Suprapubic skin (tissue), 4 donors: Measurements from ENCODE around the gene TBC1D25. TPM values are rescaled to one million over a fixed set of nuclear protein-coding genes. Genes with fewer than 3 reads are reported as not detected.

ENCODE experiments used
- DNase-seq, 2 donors: peaks; one replicate each; pipeline ENCODE4 v3.0.0-alpha.2; 2019; ENCODE audit warnings: low spot score in 2 of 2
- H3K27ac ChIP-seq: fragments of 200-600 bp; sonication (generic); one replicate; pipeline ENCODE4 v1.5.1; 2019
- H3K27me3 ChIP-seq: fragments of 200-600 bp; sonication (generic); one replicate; pipeline ENCODE4 v1.5.1; 2019
- H3K36me3 ChIP-seq: fragments of 200-600 bp; sonication (generic); one replicate; pipeline ENCODE4 v1.5.1; 2019
- H3K4me1 ChIP-seq: fragments of 200-600 bp; sonication (generic); one replicate; pipeline ENCODE4 v1.5.1; 2019
- H3K4me3 ChIP-seq: fragments of 200-600 bp; sonication (generic); one replicate; pipeline ENCODE4 v1.5.1; 2019; ENCODE audit warnings: mild to moderate bottlenecking
- H3K9me3 ChIP-seq: fragments of 200-600 bp; sonication (generic); one replicate; pipeline ENCODE4 v1.5.1; 2019
- EP300 ChIP-seq: sonication (generic); formaldehyde crosslinking; IDR thresholded peaks from one replicate; pipeline ENCODE4 v1.6.1; 2017; ENCODE audit warnings: antibody characterized with exemption
- POLR2A ChIP-seq, 2 donors: fragments of 450-650 bp; IDR thresholded peaks; one replicate each; pipeline ENCODE4 v1.6.1; 2017; ENCODE audit warnings: antibody characterized with exemption in 2 of 2, mild to moderate bottlenecking in 2 of 2, moderate library complexity in 2 of 2
- POLR2AphosphoS5 ChIP-seq, 3 donors: sonication (generic); formaldehyde crosslinking; IDR thresholded peaks; one replicate each; pipeline ENCODE4 v1.6.1; 2017; ENCODE audit warnings: antibody characterized with exemption in 3 of 3
- WGBS: methylation state at CpG from one replicate; pipeline ENCODE4 v1.1.5; 2018; 5-methylcytosine and 5-hydroxymethylcytosine counted together
- total RNA-seq, 4 donors: library from RNA; depleted of rRNA; stranded (reverse); fragments of >200 nt; gene quantifications; one replicate each; pipeline ENCODE4 v1.1.0, GENCODE V29; 2016
- TF ChIP-seq, protein P1 (sequence below), 2 donors: fragments of 200-600 bp in 1 of 2; fragments of 450-650 bp in 1 of 2; sonication (generic) in 1 of 2; IDR thresholded peaks; one replicate each; pipeline ENCODE4 v1.5.1; 2016 to 2019; ENCODE audit warnings: antibody characterized with exemption in 2 of 2, mild to moderate bottlenecking in 1 of 2, moderate library complexity in 1 of 2

TBC1D25 gene
- total RNA-seq, 4 donors from 2014 or later: 12.9 to 21.2 (median 17.3) TPM

DNA sequence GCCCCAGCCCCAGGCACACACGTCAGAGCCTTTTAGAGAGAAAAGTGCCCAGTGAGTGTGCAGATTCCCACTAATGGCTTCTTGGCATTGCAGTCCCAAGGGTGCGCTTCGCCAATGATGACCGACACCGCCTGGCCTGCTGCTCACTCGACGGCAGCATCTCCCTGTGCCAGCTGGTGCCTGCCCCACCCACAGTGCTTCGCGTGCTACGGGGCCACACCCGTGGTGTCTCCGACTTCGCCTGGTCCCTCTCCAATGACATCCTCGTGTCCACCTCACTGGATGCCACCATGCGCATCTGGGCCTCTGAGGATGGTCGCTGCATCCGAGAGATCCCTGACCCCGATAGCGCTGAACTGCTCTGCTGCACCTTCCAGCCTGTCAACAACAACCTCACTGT, 60.7 kb downstream of the TBC1D25 start:
- DNase-seq: no peak
- TF ChIP-seq, protein P1, sequence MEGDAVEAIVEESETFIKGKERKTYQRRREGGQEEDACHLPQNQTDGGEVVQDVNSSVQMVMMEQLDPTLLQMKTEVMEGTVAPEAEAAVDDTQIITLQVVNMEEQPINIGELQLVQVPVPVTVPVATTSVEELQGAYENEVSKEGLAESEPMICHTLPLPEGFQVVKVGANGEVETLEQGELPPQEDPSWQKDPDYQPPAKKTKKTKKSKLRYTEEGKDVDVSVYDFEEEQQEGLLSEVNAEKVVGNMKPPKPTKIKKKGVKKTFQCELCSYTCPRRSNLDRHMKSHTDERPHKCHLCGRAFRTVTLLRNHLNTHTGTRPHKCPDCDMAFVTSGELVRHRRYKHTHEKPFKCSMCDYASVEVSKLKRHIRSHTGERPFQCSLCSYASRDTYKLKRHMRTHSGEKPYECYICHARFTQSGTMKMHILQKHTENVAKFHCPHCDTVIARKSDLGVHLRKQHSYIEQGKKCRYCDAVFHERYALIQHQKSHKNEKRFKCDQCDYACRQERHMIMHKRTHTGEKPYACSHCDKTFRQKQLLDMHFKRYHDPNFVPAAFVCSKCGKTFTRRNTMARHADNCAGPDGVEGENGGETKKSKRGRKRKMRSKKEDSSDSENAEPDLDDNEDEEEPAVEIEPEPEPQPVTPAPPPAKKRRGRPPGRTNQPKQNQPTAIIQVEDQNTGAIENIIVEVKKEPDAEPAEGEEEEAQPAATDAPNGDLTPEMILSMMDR (IDR thresholded peaks at IDR 0.05): no peak
- TF ChIP-seq POLR2AphosphoS5 (IDR thresholded peaks at IDR 0.05) (no peak), EP300 (no peak), POLR2A (IDR thresholded peaks at IDR 0.05) (no peak)
- Histone ChIP-seq H3K4me3 (no peak overlapping the region), H3K36me3 (peaks cover 50% of the 10 kb centered on the region), H3K9me3 (no peaks in the 10 kb centered on the region), H3K27ac (no peak overlapping the region), H3K4me1 (peaks cover 14% of the 10 kb centered on the region), H3K27me3 (no peaks in the 10 kb centered on the region)
- WGBS: 80% methylated on average over 13 of the region's 19 CpGs

DNA sequence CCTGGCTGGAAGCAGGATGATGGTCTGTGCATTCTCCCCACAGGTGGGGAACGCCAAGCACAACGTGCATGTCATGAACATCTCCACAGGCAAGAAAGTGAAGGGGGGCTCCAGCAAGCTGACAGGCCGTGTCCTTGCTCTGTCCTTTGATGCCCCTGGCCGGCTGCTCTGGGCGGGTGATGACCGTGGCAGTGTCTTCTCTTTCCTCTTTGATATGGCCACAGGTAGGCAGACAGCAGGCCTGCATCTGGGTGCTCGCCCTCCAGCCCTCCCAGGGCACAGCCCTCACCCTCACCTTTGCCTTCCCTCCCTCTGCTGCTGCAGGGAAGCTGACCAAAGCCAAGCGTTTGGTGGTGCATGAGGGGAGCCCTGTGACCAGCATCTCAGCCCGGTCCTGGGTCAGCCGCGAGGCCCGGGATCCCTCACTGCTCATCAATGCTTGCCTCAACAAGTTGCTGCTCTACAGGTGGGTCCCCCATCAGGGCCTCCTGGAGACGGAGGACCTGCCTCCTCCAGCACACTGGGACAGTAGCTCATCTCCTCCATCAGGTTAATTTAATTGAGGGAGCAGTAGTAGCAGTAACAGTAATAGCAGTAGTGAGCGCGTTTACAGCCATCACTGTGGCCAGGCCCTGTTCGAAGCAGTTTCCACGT, 62.4 kb downstream of the TBC1D25 start:
- peaks cover 50% of the 10 kb centered on the region for H3K36me3 ChIP-seq
- no peaks in the 10 kb centered on the region for H3K9me3 ChIP-seq
- DNase-seq: no peak
- no peak overlapping the region for H3K4me3 ChIP-seq
- no peak overlapping the region for H3K27ac ChIP-seq
- H3K27me3 ChIP-seq: no peaks in the 10 kb centered on the region
- no peak for TF ChIP-seq POLR2A (IDR thresholded peaks at IDR 0.05)
- no peak for TF ChIP-seq POLR2AphosphoS5 (IDR thresholded peaks at IDR 0.05)
- TF ChIP-seq, protein P1 (IDR thresholded peaks at IDR 0.05): no peak
- no peak for TF ChIP-seq EP300
- H3K4me1 ChIP-seq: peaks cover 11% of the 10 kb centered on the region
- 73% methylated on average over 7 of the region's 17 CpGs for WGBS

DNA sequence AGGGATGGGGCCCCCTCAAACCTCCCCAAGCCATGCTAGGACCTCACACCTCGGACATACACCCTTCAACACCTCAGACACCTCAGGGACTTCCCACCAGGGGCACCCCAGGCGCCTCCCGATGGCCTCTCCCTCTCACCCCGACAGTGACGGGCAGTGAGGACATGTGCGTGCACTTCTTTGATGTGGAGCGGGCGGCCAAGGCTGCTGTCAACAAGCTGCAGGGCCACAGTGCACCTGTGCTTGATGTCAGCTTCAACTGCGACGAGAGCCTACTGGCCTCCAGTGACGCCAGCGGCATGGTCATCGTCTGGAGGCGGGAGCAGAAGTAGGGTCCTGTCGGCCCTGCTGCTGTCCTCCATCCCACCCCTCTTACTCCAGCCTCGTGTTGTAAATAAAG, 65.2 kb downstream of the TBC1D25 start:
- H3K36me3 ChIP-seq: peaks cover 41% of the 10 kb centered on the region
- no peak overlapping the region for H3K27ac ChIP-seq
- 75% methylated on average over 4 of the region's 16 CpGs for WGBS
- no peaks in the 10 kb centered on the region for H3K27me3 ChIP-seq
- TF ChIP-seq POLR2A (IDR thresholded peaks at IDR 0.05) (no peak), EP300 (no peak), POLR2AphosphoS5 (IDR thresholded peaks at IDR 0.05) (no peak)
- TF ChIP-seq, protein P1 (IDR thresholded peaks at IDR 0.05): no peak
- no peak for DNase-seq
- no peak overlapping the region for H3K4me3 ChIP-seq
- no peaks in the 10 kb centered on the region for H3K9me3 ChIP-seq
- no peaks in the 10 kb centered on the region for H3K4me1 ChIP-seq

DNA sequence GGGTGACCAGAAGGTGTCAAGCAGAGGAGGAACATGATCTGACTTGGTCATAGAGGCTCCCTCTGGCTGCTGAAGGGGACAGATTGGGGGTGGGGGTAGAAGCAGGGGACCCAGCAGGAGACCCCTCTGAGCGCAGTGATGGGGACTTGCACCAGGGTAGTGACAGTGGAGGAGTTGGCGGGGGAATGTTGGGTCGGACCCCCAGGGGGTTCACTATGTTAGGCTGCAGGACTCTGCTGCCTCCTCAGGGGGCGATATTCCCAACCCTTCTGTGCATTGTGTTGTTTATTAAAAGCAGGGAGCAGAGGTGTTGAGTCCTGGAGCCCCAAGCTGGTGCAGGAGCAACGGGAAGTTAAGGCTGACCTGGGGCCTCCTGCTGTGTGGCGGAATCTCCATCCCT, 66.6 kb downstream of the TBC1D25 start:
- H3K36me3 ChIP-seq: peaks cover 31% of the 10 kb centered on the region
- no peak for TF ChIP-seq POLR2AphosphoS5 (IDR thresholded peaks at IDR 0.05)
- TF ChIP-seq EP300: no peak
- no peak for TF ChIP-seq POLR2A (IDR thresholded peaks at IDR 0.05)
- TF ChIP-seq, protein P1 (IDR thresholded peaks at IDR 0.05): no peak
- 64% methylated on average over 4 of the region's 6 CpGs for WGBS
- no peak for DNase-seq
- H3K9me3 ChIP-seq: no peaks in the 10 kb centered on the region
- H3K27ac ChIP-seq: no peak overlapping the region
- H3K27me3 ChIP-seq: no peaks in the 10 kb centered on the region
- H3K4me1 ChIP-seq: no peaks in the 10 kb centered on the region
- no peak overlapping the region for H3K4me3 ChIP-seq

DNA sequence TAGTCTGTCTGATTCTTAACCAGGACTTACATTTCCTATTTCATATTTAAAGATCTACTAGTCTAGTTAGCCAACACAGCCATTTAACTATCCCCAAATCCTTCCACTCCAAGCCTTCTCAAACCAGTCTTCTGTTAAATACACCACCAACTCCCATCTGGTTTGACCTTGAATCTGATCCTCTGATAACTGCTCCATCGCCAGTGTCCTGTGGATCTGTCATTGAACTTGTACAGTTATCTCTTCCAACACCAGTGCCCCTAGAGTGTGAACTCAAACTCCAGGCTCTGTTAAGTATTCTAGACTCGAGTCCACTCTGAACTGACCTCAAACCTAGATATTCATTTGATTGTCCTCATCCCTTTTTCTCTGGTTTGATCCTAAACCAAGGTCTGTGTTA, 72.2 kb downstream of the TBC1D25 start:
- H3K4me1 ChIP-seq: no peaks in the 10 kb centered on the region
- TF ChIP-seq EP300 (no peak), POLR2AphosphoS5 (IDR thresholded peaks at IDR 0.05) (no peak), POLR2A (IDR thresholded peaks at IDR 0.05) (no peak)
- TF ChIP-seq, protein P1 (IDR thresholded peaks at IDR 0.05): no peak
- H3K9me3 ChIP-seq: no peaks in the 10 kb centered on the region
- no peaks in the 10 kb centered on the region for H3K27me3 ChIP-seq
- no peak overlapping the region for H3K27ac ChIP-seq
- no peaks in the 10 kb centered on the region for H3K36me3 ChIP-seq
- no peak for DNase-seq
- no peak overlapping the region for H3K4me3 ChIP-seq
- 65% methylated on average over 2 of the region's 2 CpGs for WGBS

Other genes with a start within 250 kb of the TBC1D25 start
- not detected for gene SSX3, start 183.0 kb upstream of the TBC1D25 start, total RNA-seq
- not detected for gene SSX4, start 156.2 kb upstream of the TBC1D25 start, total RNA-seq
- not detected for gene SSX4B, start 127.8 kb upstream of the TBC1D25 start, total RNA-seq
- 10 to 100 TPM; 24.2 to 63.0 (median 46.2) TPM for gene SLC38A5, start 69.5 kb upstream of the TBC1D25 start, total RNA-seq
- gene FTSJ1, start 63.5 kb upstream of the TBC1D25 start, total RNA-seq: 10 to 100 TPM; 27.8 to 54.3 (median 47.9) TPM
- 10 to 100 TPM; 16.7 to 34.5 (median 25.8) TPM for gene PORCN, start 30.7 kb upstream of the TBC1D25 start, total RNA-seq
- gene EBP, start 17.9 kb upstream of the TBC1D25 start, total RNA-seq: 10 to 100 TPM; 43.4 to 82.7 (median 71.9) TPM
- 100 to 1,000 TPM; 167 to 245 (median 204) TPM for gene RBM3, start 34.8 kb downstream of the TBC1D25 start, total RNA-seq
- 100 to 1,000 TPM in 1 of 4 donors, 10 to 100 TPM in 3; 71.1 to 105 (median 93.2) TPM for gene WDR13, start 57.8 kb downstream of the TBC1D25 start, total RNA-seq
- gene WAS, start 144.1 kb downstream of the TBC1D25 start, total RNA-seq: 1 to 10 TPM in 3 of 4 donors, under 1 TPM in 1; 0.68 to 5.2 (median 3.5) TPM
- 10 to 100 TPM in 1 of 4 donors, 1 to 10 TPM in 3; 5.9 to 15.1 (median 8.7) TPM for gene SUV39H1, start 157.0 kb downstream of the TBC1D25 start, total RNA-seq
- gene GLOD5, start 222.0 kb downstream of the TBC1D25 start, total RNA-seq: not detected
- not detected for gene GATA1, start 246.9 kb downstream of the TBC1D25 start, total RNA-seq